ENCODE data around the gene PRR5.
"Not testable (repeated sequence)": the region's sequence is repeated elsewhere in the genome, so short reads cannot be mapped to it uniquely, and the experiment has no call there.

The PRR5 gene

GRCh38 chr22:44676066-44676440, 26.0 kb upstream of the PRR5 start:
- not testable (repeated sequence) for DNase-seq

DNA sequence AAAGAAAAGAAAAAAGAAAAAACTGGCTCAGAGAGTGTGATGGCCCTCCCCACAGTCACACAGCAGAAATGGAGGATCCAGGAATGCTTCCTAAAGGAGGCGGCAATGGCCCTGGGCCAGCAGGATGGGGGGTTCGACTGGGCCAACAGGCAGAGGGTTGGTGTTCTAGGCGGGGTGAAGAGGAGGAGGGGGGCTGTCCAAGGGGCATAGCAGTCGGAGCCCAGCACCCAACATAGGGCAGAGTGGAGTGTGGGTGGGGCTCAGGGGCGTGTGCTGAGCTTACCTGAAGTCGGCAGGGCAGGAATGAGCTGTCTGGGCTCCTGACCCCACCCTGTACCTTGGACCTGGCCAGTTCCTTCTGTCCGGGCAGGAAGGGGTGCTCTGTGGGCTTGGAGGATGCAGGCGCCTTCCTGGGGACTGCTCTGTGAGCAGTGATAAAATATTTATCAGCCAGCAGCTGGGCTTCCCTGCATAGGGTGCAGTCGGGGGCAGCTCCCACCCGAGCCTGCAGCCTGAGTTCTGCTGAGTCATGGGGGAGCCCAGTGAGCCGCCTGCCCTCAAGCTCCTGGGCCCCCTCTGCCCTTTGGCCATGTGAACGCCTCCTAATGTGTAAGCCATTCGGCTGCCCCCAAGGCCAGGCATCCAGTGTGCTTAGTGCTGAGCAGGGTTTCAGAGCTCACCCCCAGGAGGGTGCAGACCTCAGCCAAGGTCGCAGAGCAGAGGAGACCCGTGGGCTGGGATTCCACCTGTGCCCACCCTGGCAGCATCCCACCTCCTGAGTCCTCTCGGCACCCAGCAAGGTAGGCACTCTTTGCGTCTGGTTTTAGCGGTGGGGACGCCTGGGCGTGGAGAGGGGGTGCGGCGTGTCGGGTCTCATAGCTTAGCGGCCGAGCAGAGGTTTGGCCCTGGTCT, 25.3 kb upstream of the PRR5 start:
- DNase-seq = no peak

DNA sequence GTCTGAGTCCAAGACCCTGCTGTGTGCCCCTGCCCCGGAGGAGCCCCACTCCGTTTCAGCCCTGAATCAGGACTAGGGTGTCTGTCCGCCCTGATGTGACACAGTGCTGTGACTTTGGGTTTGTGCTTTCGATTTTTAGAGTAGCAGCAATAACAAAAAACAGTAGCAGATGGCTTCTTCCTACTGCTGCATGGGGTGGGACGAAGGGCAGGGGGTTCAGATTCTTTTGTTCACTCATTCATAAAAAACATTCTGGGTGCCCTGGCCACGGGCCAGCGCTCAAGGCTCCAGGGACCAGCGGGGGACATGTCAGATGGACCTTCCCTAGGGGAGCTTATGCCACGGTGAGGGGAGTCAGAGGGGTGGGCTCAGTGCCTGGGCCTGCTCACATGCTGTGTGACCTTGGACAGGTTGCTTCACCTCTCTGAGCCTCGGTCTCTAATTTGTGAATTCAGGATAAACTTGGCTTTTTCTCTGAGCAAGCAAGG, 24.6 kb upstream of the PRR5 start:
- DNase-seq = no peak

GRCh38 chr22:44677871-44678555, 24.0 kb upstream of the PRR5 start:
- no peak for DNase-seq

DNA sequence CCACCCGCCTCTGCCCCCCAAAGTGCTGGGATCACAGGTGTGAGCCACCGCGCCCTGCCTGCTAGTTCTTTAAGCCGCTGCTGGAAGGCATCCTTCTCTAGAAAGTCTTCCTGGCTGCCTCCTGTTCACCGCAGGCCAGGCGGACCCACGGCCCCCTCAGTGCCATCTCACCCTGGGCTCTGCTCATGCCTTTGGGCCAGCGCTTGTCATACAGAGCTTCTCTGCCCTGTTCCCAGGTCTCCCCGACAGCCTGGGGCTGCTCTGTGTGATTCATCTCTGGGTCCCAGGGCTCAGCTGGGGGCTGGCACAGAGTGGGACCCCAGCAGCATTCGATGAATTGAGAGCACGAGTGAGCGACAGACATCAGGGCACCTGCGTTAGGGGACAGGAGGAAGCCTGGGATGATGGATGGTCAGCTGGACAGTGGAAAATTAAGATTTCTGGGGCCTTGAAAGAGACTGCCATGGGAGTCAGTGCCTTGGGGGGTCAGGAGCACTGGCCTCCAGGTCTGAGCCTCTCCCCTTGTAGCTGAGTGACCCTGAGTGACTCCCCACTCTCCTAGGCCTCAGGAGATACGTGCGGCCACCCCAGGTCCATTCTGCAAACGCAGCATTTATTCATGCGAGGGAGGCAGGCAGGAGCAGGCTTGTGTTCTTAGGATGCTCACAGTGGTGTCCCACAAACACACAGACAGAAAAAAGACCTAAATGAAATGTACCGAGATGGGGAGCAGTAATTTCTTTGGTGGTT, 23.3 kb upstream of the PRR5 start:
- DNase-seq = no peak

GRCh38 chr22:44679306-44679647, 22.7 kb upstream of the PRR5 start:
- not testable (repeated sequence) for DNase-seq

DNA sequence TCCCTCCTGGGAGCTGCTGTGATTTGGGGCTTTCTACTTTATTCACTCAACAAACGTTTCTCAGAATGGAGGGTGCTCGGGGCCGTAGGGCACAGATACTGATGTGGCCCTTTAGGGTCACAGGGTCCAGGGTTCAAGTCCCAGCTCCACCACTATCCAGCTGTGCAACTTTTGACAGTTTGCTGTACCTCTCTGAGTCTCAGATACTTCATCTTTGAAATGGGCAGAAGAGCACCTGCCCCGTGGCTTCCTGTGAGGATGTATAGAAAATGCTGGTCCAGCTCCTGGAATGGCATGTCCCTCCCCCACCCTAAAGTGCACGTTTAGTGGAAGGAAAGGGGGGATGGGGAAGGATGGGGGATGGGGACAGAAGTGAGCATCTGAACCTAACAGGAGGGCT, 21.9 kb upstream of the PRR5 start:
- DNase-seq = no peak

DNA sequence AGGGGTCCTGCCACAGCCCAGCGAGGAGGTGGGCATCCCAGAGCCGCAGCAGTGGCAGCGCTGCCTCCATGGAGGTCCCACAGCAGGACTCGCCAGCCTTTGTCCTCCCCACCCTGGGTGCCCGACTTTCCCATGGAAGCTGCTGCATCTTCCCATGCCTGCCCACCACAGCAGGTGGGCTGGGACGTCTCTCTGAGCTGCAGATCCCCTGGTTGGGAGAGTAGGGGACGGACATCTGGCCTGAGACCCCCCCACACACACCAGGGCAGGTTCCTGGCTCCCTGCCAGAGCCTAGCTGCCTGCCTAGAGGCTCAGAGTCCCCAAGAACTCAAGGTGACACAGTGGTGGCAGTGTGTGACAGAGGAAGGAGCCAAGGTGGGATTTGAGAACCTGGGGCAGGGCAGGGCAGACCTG, 21.5 kb upstream of the PRR5 start:
- DNase-seq = no peak

GRCh38 chr22:44682556-44683168, 19.3 kb upstream of the PRR5 start:
- no peak for DNase-seq

GRCh38 chr22:44683237-44683636, 18.8 kb upstream of the PRR5 start:
- no peak for DNase-seq

GRCh38 chr22:44683881-44684280, 18.1 kb upstream of the PRR5 start:
- no peak for DNase-seq

- peak; percentile 63 for DNase-seq
These were observed 17.3 kb upstream of the PRR5 start for GRCh38 chr22:44684506-44685383.

- DNase-seq = no peak
These were observed 16.5 kb upstream of the PRR5 start for GRCh38 chr22:44685384-44686056.

- DNase-seq = no peak
These were observed 15.0 kb upstream of the PRR5 start for GRCh38 chr22:44686873-44687600.

DNA sequence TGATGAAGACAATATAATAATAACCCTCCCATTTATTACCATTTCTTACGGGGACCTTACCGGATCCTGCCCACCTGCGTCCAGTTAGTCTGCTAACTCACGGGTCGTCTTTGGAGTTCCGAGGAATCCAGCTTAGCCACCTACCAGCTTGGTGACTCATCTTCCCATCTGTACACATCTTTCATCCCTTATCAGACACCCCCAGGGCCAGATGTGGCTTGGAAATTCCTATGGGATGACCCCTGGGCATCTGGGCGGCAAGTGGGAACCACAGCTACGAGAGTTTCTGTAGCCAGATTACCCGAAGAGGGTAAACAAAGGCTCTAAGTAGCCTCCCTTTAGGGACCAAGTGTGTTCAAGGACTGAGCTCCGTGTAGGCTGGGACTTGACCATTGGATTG, 12.8 kb upstream of the PRR5 start:
- no peak for DNase-seq

GRCh38 chr22:44689915-44690524, 12.0 kb upstream of the PRR5 start:
- DNase-seq = no peak

DNA sequence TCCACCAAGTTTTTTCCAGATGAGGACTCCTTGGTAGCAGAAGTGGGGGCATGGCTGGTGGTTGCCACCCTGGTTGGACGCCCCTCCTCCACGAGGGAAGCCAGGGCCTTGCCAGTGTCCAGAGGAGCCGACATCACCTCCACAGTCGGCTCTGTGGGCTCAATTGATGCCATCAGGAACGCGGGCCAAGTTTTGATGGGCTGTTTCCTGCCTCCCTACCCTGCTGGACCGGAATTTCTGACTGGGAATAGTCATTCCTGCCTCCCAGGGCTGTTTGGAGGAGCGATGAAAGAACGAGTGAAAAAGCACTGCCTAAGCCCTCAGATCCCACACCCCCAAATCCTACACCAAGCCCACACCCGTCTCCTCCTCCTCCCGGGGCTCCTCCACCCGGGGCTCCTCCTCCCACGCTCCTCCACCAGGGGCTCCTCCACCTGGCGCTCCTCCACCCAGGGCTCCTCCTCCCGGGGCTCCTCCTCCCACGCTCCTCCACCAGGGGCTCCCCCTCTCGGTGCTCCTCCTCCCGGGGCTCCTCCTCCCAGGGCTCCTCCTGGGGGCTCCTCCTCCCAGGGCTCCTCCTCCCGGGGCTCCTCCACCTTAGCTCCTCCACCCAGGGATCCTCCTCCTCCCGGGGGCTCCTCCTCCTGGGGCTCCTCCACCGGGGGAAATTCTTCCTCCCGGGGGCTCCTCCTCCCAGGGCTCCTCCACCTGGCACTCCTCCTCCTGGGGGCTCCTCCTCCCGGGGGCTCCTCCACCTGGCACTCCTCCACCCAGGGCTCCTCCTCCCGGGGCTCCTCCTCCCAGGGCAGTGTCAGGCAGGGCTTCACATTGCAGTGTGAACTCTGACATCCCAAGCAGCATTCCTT, 10.0 kb upstream of the PRR5 start:
- DNase-seq = no peak

GRCh38 chr22:44692662-44693007, 9.4 kb upstream of the PRR5 start:
- no peak for DNase-seq

- no peak for DNase-seq
These were observed 8.9 kb upstream of the PRR5 start for GRCh38 chr22:44693145-44693544.
